Measurements from ENCODE around the gene BACH2.

GRCh38 chr6:90199900-90200299 is 96.7 kb downstream of the BACH2 start:
- TF ChIP-seq CTCF (conservative IDR thresholded peaks at IDR 0.05; ENCODE audit: low read depth, low read length) (no peak), POLR2A (IDR thresholded peaks at IDR 0.05; ENCODE audit: low read depth, low read length) (no peak), RCOR1 (IDR thresholded peaks at IDR 0.05; ENCODE audit: insufficient replicate concordance, low read length) (no peak), MAFK (IDR thresholded peaks at IDR 0.05; ENCODE audit: low read depth, low read length) (no peak)
